Activated naive CD8-positive, alpha-beta T cell treated with anti-CD3 and anti-CD28 coated beads, Interleukin-2, amount 50 U/mL, for 24 hours (primary cell): ENCODE results near the gene IPO11.
"Not testable (repeated sequence)": the region's sequence is repeated elsewhere in the genome, so short reads cannot be mapped to it uniquely, and the experiment has no call there.

Experiments
- ATAC-seq: fragments of 150-1000 bp; cut with Tn5 transposase; one replicate; pipeline ENCODE4 v1.10.0; 2021
- DNase-seq: peaks from one replicate; pipeline ENCODE4 v3.0.0; 2021
- H3K27ac Mint-ChIP-seq: one replicate; pipeline ENCODE4 v1.8.0; 2021; ENCODE audit warnings: mild to moderate bottlenecking, mixed read lengths
- H3K27me3 Mint-ChIP-seq: one replicate; pipeline ENCODE4 v1.8.0; 2021; ENCODE audit warnings: mixed read lengths
- H3K36me3 Mint-ChIP-seq: one replicate; pipeline ENCODE4 v1.8.0; 2021; ENCODE audit warnings: low read depth, mixed read lengths
- H3K4me1 Mint-ChIP-seq: one replicate; pipeline ENCODE4 v1.8.0; 2021; ENCODE audit warnings: mixed read lengths
- H3K4me3 Mint-ChIP-seq: one replicate; pipeline ENCODE4 v1.8.0; 2021; ENCODE audit warnings: mild to moderate bottlenecking, moderate library complexity, mixed read lengths
- H3K9me3 Mint-ChIP-seq: one replicate; pipeline ENCODE4 v1.8.0; 2021; ENCODE audit warnings: mixed read lengths

IPO11 gene

GRCh38 chr5:62477801-62478200 lies 65.2 kb downstream of the IPO11 start:
- peaks cover 2% of the 10 kb centered on the region for H3K4me1 Mint-ChIP-seq
- no peak for DNase-seq
- no peak for ATAC-seq
- peak overlapping the region; percentile 20 for H3K27ac Mint-ChIP-seq
- H3K4me3 Mint-ChIP-seq, result no peak overlapping the region
- no peaks in the 10 kb centered on the region for H3K27me3 Mint-ChIP-seq
- H3K36me3 Mint-ChIP-seq, result peaks cover 36% of the 10 kb centered on the region
- no peaks in the 10 kb centered on the region for H3K9me3 Mint-ChIP-seq

- Mint-ChIP-seq H3K4me3 (no peak overlapping the region), H3K36me3 (peaks cover 42% of the 10 kb centered on the region), H3K27ac (no peak overlapping the region), H3K9me3 (no peaks in the 10 kb centered on the region), H3K4me1 (peaks cover 2% of the 10 kb centered on the region), H3K27me3 (no peaks in the 10 kb centered on the region)
- ATAC-seq (no peak), DNase-seq (no peak)
Observed at GRCh38 chr5:62483556-62483955, 71.0 kb downstream of the IPO11 start.

GRCh38 chr5:62486672-62487071 lies 74.1 kb downstream of the IPO11 start:
- H3K36me3 Mint-ChIP-seq, result peaks cover 25% of the 10 kb centered on the region
- ATAC-seq, result no peak
- DNase-seq, result no peak

GRCh38 chr5:62488531-62488930 lies 76.0 kb downstream of the IPO11 start:
- H3K9me3 Mint-ChIP-seq, result no peaks in the 10 kb centered on the region
- H3K36me3 Mint-ChIP-seq, result peaks cover 30% of the 10 kb centered on the region
- no peaks in the 10 kb centered on the region for H3K4me1 Mint-ChIP-seq
- H3K27ac Mint-ChIP-seq, result no peak overlapping the region
- H3K27me3 Mint-ChIP-seq, result no peaks in the 10 kb centered on the region
- no peak overlapping the region for H3K4me3 Mint-ChIP-seq
- DNase-seq (no peak), ATAC-seq (no peak)

More at GRCh38 chr5:62486672-62487071, 74.1 kb downstream of the IPO11 start:
- no peaks in the 10 kb centered on the region for H3K4me1 Mint-ChIP-seq
- H3K27me3 Mint-ChIP-seq, result no peaks in the 10 kb centered on the region
- no peak overlapping the region for H3K27ac Mint-ChIP-seq
- no peak overlapping the region for H3K4me3 Mint-ChIP-seq
- no peaks in the 10 kb centered on the region for H3K9me3 Mint-ChIP-seq

GRCh38 chr5:62489471-62489870 lies 76.9 kb downstream of the IPO11 start:
- no peaks in the 10 kb centered on the region for H3K9me3 Mint-ChIP-seq
- no peaks in the 10 kb centered on the region for H3K4me1 Mint-ChIP-seq
- H3K4me3 Mint-ChIP-seq, result no peak overlapping the region
- no peak for ATAC-seq
- peaks cover 28% of the 10 kb centered on the region for H3K36me3 Mint-ChIP-seq
- no peaks in the 10 kb centered on the region for H3K27me3 Mint-ChIP-seq
- DNase-seq, result no peak
- H3K27ac Mint-ChIP-seq, result no peak overlapping the region

GRCh38 chr5:62494772-62495171 lies 82.2 kb downstream of the IPO11 start:
- no peak for DNase-seq
- Mint-ChIP-seq H3K27ac (no peak overlapping the region), H3K9me3 (no peaks in the 10 kb centered on the region), H3K4me3 (no peak overlapping the region), H3K4me1 (no peaks in the 10 kb centered on the region), H3K27me3 (no peaks in the 10 kb centered on the region), H3K36me3 (peaks cover 24% of the 10 kb centered on the region)
- no peak for ATAC-seq

GRCh38 chr5:62496876-62497275 lies 84.3 kb downstream of the IPO11 start:
- no peak for ATAC-seq
- H3K9me3 Mint-ChIP-seq, result no peaks in the 10 kb centered on the region
- no peaks in the 10 kb centered on the region for H3K27me3 Mint-ChIP-seq
- DNase-seq, result no peak
- no peak overlapping the region for H3K4me3 Mint-ChIP-seq
- no peak overlapping the region for H3K27ac Mint-ChIP-seq
- peaks cover 20% of the 10 kb centered on the region for H3K36me3 Mint-ChIP-seq
- no peaks in the 10 kb centered on the region for H3K4me1 Mint-ChIP-seq

- DNase-seq (no peak), ATAC-seq (no peak)
- no peak overlapping the region for H3K27ac Mint-ChIP-seq
- no peaks in the 10 kb centered on the region for H3K27me3 Mint-ChIP-seq
- no peaks in the 10 kb centered on the region for H3K9me3 Mint-ChIP-seq
- H3K4me1 Mint-ChIP-seq, result no peaks in the 10 kb centered on the region
- no peak overlapping the region for H3K4me3 Mint-ChIP-seq
- H3K36me3 Mint-ChIP-seq, result peaks cover 21% of the 10 kb centered on the region
Observed at GRCh38 chr5:62498961-62499360, 86.4 kb downstream of the IPO11 start.

GRCh38 chr5:62499756-62500155 lies 87.2 kb downstream of the IPO11 start:
- no peaks in the 10 kb centered on the region for H3K9me3 Mint-ChIP-seq
- ATAC-seq, result no peak
- H3K27me3 Mint-ChIP-seq, result no peaks in the 10 kb centered on the region
- H3K4me3 Mint-ChIP-seq, result no peak overlapping the region
- no peaks in the 10 kb centered on the region for H3K4me1 Mint-ChIP-seq
- H3K27ac Mint-ChIP-seq, result no peak overlapping the region
- no peak for DNase-seq
- peaks cover 21% of the 10 kb centered on the region for H3K36me3 Mint-ChIP-seq

- Mint-ChIP-seq H3K4me1 (no peaks in the 10 kb centered on the region), H3K27ac (no peak overlapping the region), H3K36me3 (peaks cover 36% of the 10 kb centered on the region), H3K9me3 (no peaks in the 10 kb centered on the region), H3K4me3 (no peak overlapping the region), H3K27me3 (no peaks in the 10 kb centered on the region)
- ATAC-seq (no peak), DNase-seq (no peak)
Observed at GRCh38 chr5:62502456-62503101, 90.0 kb downstream of the IPO11 start.

GRCh38 chr5:62504129-62504528 lies 91.6 kb downstream of the IPO11 start:
- Mint-ChIP-seq H3K27ac (no peak overlapping the region), H3K36me3 (peaks cover 40% of the 10 kb centered on the region), H3K4me1 (no peaks in the 10 kb centered on the region), H3K4me3 (no peak overlapping the region), H3K27me3 (no peaks in the 10 kb centered on the region), H3K9me3 (no peaks in the 10 kb centered on the region)
- no peak for ATAC-seq
- no peak for DNase-seq

GRCh38 chr5:62506659-62507460 lies 94.3 kb downstream of the IPO11 start:
- peaks cover 49% of the 10 kb centered on the region for H3K36me3 Mint-ChIP-seq
- H3K4me1 Mint-ChIP-seq, result no peaks in the 10 kb centered on the region
- H3K27ac Mint-ChIP-seq, result no peak overlapping the region
- no peak for DNase-seq
- no peak overlapping the region for H3K4me3 Mint-ChIP-seq
- no peak for ATAC-seq
- no peaks in the 10 kb centered on the region for H3K9me3 Mint-ChIP-seq
- no peaks in the 10 kb centered on the region for H3K27me3 Mint-ChIP-seq

- not testable (repeated sequence) for H3K27me3 Mint-ChIP-seq, H3K4me3 Mint-ChIP-seq, DNase-seq, H3K9me3 Mint-ChIP-seq, H3K27ac Mint-ChIP-seq, ATAC-seq, H3K4me1 Mint-ChIP-seq
- peaks cover 44% of the 10 kb centered on the region for H3K36me3 Mint-ChIP-seq
Observed at GRCh38 chr5:62508760-62509159, 96.2 kb downstream of the IPO11 start.

- Mint-ChIP-seq H3K4me3 (no peak overlapping the region), H3K27ac (no peak overlapping the region), H3K9me3 (no peaks in the 10 kb centered on the region), H3K4me1 (no peaks in the 10 kb centered on the region), H3K27me3 (no peaks in the 10 kb centered on the region), H3K36me3 (peaks cover 44% of the 10 kb centered on the region)
- DNase-seq (no peak), ATAC-seq (no peak)
Observed at GRCh38 chr5:62509806-62510205, 97.2 kb downstream of the IPO11 start.

- DNase-seq, H3K27ac Mint-ChIP-seq, ATAC-seq, H3K4me1 Mint-ChIP-seq, H3K9me3 Mint-ChIP-seq, H3K4me3 Mint-ChIP-seq, H3K27me3 Mint-ChIP-seq: not testable (repeated sequence)
- peaks cover 38% of the 10 kb centered on the region for H3K36me3 Mint-ChIP-seq
Observed at GRCh38 chr5:62513085-62513484, 100.5 kb downstream of the IPO11 start.
